AG04450 (cell line): ENCODE data around the gene DOCK4. TPM values are rescaled to one million over a fixed set of nuclear protein-coding genes. Genes with fewer than 3 reads are reported as not detected.

Experiments
- CTCF ChIA-PET: fragments of 300-600, 350-600 bp; formaldehyde crosslinking; extraction: SDS; loops from one replicate; lab custom pipeline; 2022; ENCODE audit warnings: antibody characterized with exemption, inconsistent platforms; lab: Charles Lee
- POLR2A ChIA-PET: fragments of 350-600 bp; formaldehyde crosslinking; extraction: SDS; loops from one replicate; lab custom pipeline; 2021; ENCODE audit warnings: antibody characterized with exemption, inconsistent platforms; lab: Yijun Ruan, JAX
- DNase-seq: peaks from one replicate; pipeline ENCODE4 v3.0.0-alpha.2; 2011; ENCODE audit warnings: low read depth, low spot score
- H3K27ac ChIP-seq: one replicate; pipeline ENCODE4 v1.5.1; 2012; ENCODE audit warnings: low read depth, low read length, control low read depth
- H3K27me3 ChIP-seq: one replicate; pipeline ENCODE4 v1.6.0; 2012; ENCODE audit warnings: low read length; ENCODE audit not compliant: control insufficient read depth, insufficient read depth
- H3K4me3 ChIP-seq: 2 replicates; pipeline ENCODE4 v1.5.1; 2011; ENCODE audit warnings: mild to moderate bottlenecking, low read depth, low read length, control low read depth
- H3K9me3 ChIP-seq: 2 replicates; pipeline ENCODE4 v1.5.1; 2012; ENCODE audit warnings: low read length; ENCODE audit not compliant: control insufficient read depth, insufficient read depth
- CTCF ChIP-seq: IDR thresholded peaks from 2 replicates; pipeline ENCODE4 v1.5.1; 2011; ENCODE audit warnings: low read depth, low read length, control low read depth, inconsistent platforms
- polyA plus RNA-seq: library from polyadenylated mRNA; depleted of rRNA; stranded (reverse); fragments of >200 nt; gene quantifications from 2 replicates; pipeline ENCODE4 v1.2.3, GENCODE V29; 2011

The DOCK4 gene
- polyA plus RNA-seq, 1 experiment: 12.6 TPM

GRCh38 chr7:112052993-112053736 is 153.0 kb downstream of the DOCK4 start:
- Histone ChIP-seq H3K27ac (no peak overlapping the region), H3K27me3 (no peaks in the 10 kb centered on the region), H3K9me3 (no peaks in the 10 kb centered on the region), H3K4me3 (no peak overlapping the region)
- POLR2A ChIA-PET: no interaction called here
- no peak for DNase-seq
- CTCF ChIA-PET: no interaction called here
- TF ChIP-seq CTCF: no peak

GRCh38 chr7:112052498-112052897 is 153.7 kb downstream of the DOCK4 start:
- no peak for DNase-seq
- CTCF ChIA-PET: no interaction called here
- no peak for TF ChIP-seq CTCF

GRCh38 chr7:112050250-112050881 is 155.8 kb downstream of the DOCK4 start:
- no peak for DNase-seq
- ChIA-PET CTCF (interaction anchor here (0.6 kb wide), 1 partner anchor 359 kb away, joined by 3 read pairs; no protein-coding TSS in a partner anchor), POLR2A (no interaction called here)
- no peak for TF ChIP-seq CTCF
- Histone ChIP-seq H3K9me3 (peaks cover 4% of the 10 kb centered on the region; the same call in 1 of the 2 replicates), H3K27me3 (no peaks in the 10 kb centered on the region), H3K4me3 (no peak overlapping the region), H3K27ac (no peak overlapping the region)

More at GRCh38 chr7:112052498-112052897, 153.7 kb downstream of the DOCK4 start:
- Histone ChIP-seq H3K4me3 (no peak overlapping the region), H3K27ac (no peak overlapping the region), H3K27me3 (no peaks in the 10 kb centered on the region), H3K9me3 (peaks cover 3% of the 10 kb centered on the region; the same call in 1 of the 2 replicates)
- POLR2A ChIA-PET: no interaction called here

GRCh38 chr7:112049555-112050249 is 156.5 kb downstream of the DOCK4 start:
- ChIA-PET CTCF (interaction anchor here (0.6 to 0.7 kb wide), 2 partner anchors 30 to 359 kb away, joined by 3 read pairs; no protein-coding TSS in a partner anchor), POLR2A (no interaction called here)
- Histone ChIP-seq H3K27me3 (no peaks in the 10 kb centered on the region), H3K4me3 (no peak overlapping the region), H3K27ac (no peak overlapping the region), H3K9me3 (peaks cover 4% of the 10 kb centered on the region; the same call in 1 of the 2 replicates)
- no peak for DNase-seq
- no peak for TF ChIP-seq CTCF
